ENCODE results near the gene ANO5.
"Not testable (repeated sequence)": the region's sequence is repeated elsewhere in the genome, so short reads cannot be mapped to it uniquely, and the experiment has no call there.

The ANO5 gene

GRCh38 chr11:22199243-22199642 lies 6.4 kb downstream of the ANO5 start:
- no peak for DNase-seq (ENCODE audit: low spot score)

GRCh38 chr11:22203281-22203680 lies 10.4 kb downstream of the ANO5 start:
- DNase-seq (ENCODE audit: low spot score), result no peak

- DNase-seq (ENCODE audit: low spot score), result no peak
Observed at GRCh38 chr11:22207162-22207561, 14.3 kb downstream of the ANO5 start.

- DNase-seq (ENCODE audit: low spot score), result no peak
Observed at GRCh38 chr11:22208151-22208858, 15.4 kb downstream of the ANO5 start.

- DNase-seq (ENCODE audit: low spot score), result no peak
Observed at GRCh38 chr11:22216940-22217339, 24.1 kb downstream of the ANO5 start.

GRCh38 chr11:22221143-22221542 lies 28.3 kb downstream of the ANO5 start:
- no peak for DNase-seq (ENCODE audit: low spot score)

- DNase-seq (ENCODE audit: low spot score), result no peak
Observed at GRCh38 chr11:22225190-22225589, 32.3 kb downstream of the ANO5 start.

- DNase-seq (ENCODE audit: low spot score), result no peak
Observed at GRCh38 chr11:22234743-22235142, 41.9 kb downstream of the ANO5 start.

GRCh38 chr11:22244986-22245592 lies 52.2 kb downstream of the ANO5 start:
- DNase-seq (ENCODE audit: low spot score), result peak; percentile 42

- no peak for DNase-seq (ENCODE audit: low spot score)
Observed at GRCh38 chr11:22246992-22247391, 54.1 kb downstream of the ANO5 start.

GRCh38 chr11:22249871-22250270 lies 57.0 kb downstream of the ANO5 start:
- no peak for DNase-seq (ENCODE audit: low spot score)

GRCh38 chr11:22256876-22257275 lies 64.0 kb downstream of the ANO5 start:
- DNase-seq (ENCODE audit: low spot score), result no peak

- DNase-seq (ENCODE audit: low spot score), result no peak
Observed at GRCh38 chr11:22263613-22264012, 70.7 kb downstream of the ANO5 start.

GRCh38 chr11:22268983-22269624 lies 76.2 kb downstream of the ANO5 start:
- DNase-seq (ENCODE audit: low spot score), result not testable (repeated sequence)

- DNase-seq (ENCODE audit: low spot score), result no peak
Observed at GRCh38 chr11:22273781-22274180, 80.9 kb downstream of the ANO5 start.

GRCh38 chr11:22275600-22275999 lies 82.7 kb downstream of the ANO5 start:
- no peak for DNase-seq (ENCODE audit: low spot score)

GRCh38 chr11:22276535-22276934 lies 83.7 kb downstream of the ANO5 start:
- DNase-seq (ENCODE audit: low spot score), result no peak

- not testable (repeated sequence) for DNase-seq (ENCODE audit: low spot score)
Observed at GRCh38 chr11:22284991-22285390, 92.1 kb downstream of the ANO5 start.

- DNase-seq (ENCODE audit: low spot score), result no peak
Observed at GRCh38 chr11:22302368-22302767, 109.5 kb downstream of the ANO5 start.

- DNase-seq (ENCODE audit: low spot score), result peak; percentile 22
Observed at GRCh38 chr11:22304337-22304961, 111.6 kb downstream of the ANO5 start.

- DNase-seq (ENCODE audit: low spot score), result no peak
Observed at GRCh38 chr11:22317656-22318055, 124.8 kb downstream of the ANO5 start.

GRCh38 chr11:22331771-22332170 lies 138.9 kb downstream of the ANO5 start:
- DNase-seq (ENCODE audit: low spot score), result no peak
